H7 (cell line): Measurements from ENCODE around the gene NUMA1. TPM values are rescaled to one million over a fixed set of nuclear protein-coding genes. Genes with fewer than 3 reads are reported as not detected.

Source experiments
- DNase-seq: peaks from one replicate; pipeline ENCODE4 v3.0.0; 2012
- H3K27me3 ChIP-seq: 2 replicates; pipeline ENCODE4 v1.6.0; 2011; ENCODE audit warnings: mild to moderate bottlenecking, low read length; ENCODE audit not compliant: control insufficient read depth, insufficient read depth
- H3K36me3 ChIP-seq: replicated peaks from 2 replicates; pipeline ENCODE4 v1.5.1; 2011; ENCODE audit warnings: low read length; ENCODE audit not compliant: control insufficient read depth, insufficient read depth
- H3K4me3 ChIP-seq: 2 replicates; pipeline ENCODE4 v1.5.1; 2011; ENCODE audit warnings: low read depth, mild to moderate bottlenecking, control low read depth, low read length, moderate library complexity; ENCODE audit not compliant: insufficient read depth
- total RNA-seq: library from RNA; depleted of rRNA; stranded (reverse); fragments of >200 nt; shearing (Covaris generic); gene quantifications from 2 replicates; pipeline ENCODE4 v1.2.3, GENCODE V29; 2014

The NUMA1 gene
- total RNA-seq, 1 experiment from 2014 or later: 97.5 TPM

GRCh38 chr11:72111300-72112142, 31.2 kb upstream of the NUMA1 start:
- DNase-seq: no peak
- Histone ChIP-seq H3K36me3 (peaks cover 2% of the 10 kb centered on the region), H3K27me3 (no peaks in the 10 kb centered on the region; the same call in 1 of the 2 replicates), H3K4me3 (peak overlapping the region; percentile 81)

GRCh38 chr11:72105888-72106287, 25.5 kb upstream of the NUMA1 start, which contains the start of gene TOMT:
TSS of gene TOMT (plus strand) at chr11:72105924. CDS start at chr11:72105952, 28 bp downstream.
- H3K4me3 ChIP-seq: no peak within 1 kb of the TSS
- H3K36me3 ChIP-seq: peaks cover under 1% of the 10 kb centered on the region
- no peaks in the 10 kb centered on the region; the same call in 1 of the 2 replicates for H3K27me3 ChIP-seq
- no peak for DNase-seq

GRCh38 chr11:72103754-72104167, 23.4 kb upstream of the NUMA1 start:
- Histone ChIP-seq H3K4me3 (peak overlapping the region; percentile 14; the same call in 1 of the 2 replicates), H3K36me3 (peaks cover 10% of the 10 kb centered on the region), H3K27me3 (no peaks in the 10 kb centered on the region; the same call in 1 of the 2 replicates)
- no peak for DNase-seq

- peak; percentile 99 for DNase-seq
- Histone ChIP-seq H3K4me3 (peak within 1 kb of the TSS; percentile 93), H3K36me3 (peaks cover 16% of the 10 kb centered on the region), H3K27me3 (no peaks in the 10 kb centered on the region; the same call in 1 of the 2 replicates)
These were observed 22.8 kb upstream of the NUMA1 start, which contains the start of gene LAMTOR1 for GRCh38 chr11:72102946-72103753. TSS of gene LAMTOR1 (minus strand) at chr11:72103297. CDS start at chr11:72103224, 73 bp downstream.

- H3K4me3 ChIP-seq: peak overlapping the region; percentile 93
- DNase-seq: no peak
- H3K27me3 ChIP-seq: no peaks in the 10 kb centered on the region; the same call in 1 of the 2 replicates
- peaks cover 19% of the 10 kb centered on the region for H3K36me3 ChIP-seq
These were observed 22.2 kb upstream of the NUMA1 start for GRCh38 chr11:72102631-72102945.

- H3K4me3 ChIP-seq: peak overlapping the region; percentile 93
- peaks cover 20% of the 10 kb centered on the region for H3K36me3 ChIP-seq
These were observed 21.8 kb upstream of the NUMA1 start for GRCh38 chr11:72102162-72102561.

GRCh38 chr11:72100462-72100861, 20.1 kb upstream of the NUMA1 start:
- peaks cover 23% of the 10 kb centered on the region for H3K36me3 ChIP-seq
- H3K4me3 ChIP-seq: no peak overlapping the region
- no peak for DNase-seq
- no peaks in the 10 kb centered on the region; the same call in 1 of the 2 replicates for H3K27me3 ChIP-seq

More at GRCh38 chr11:72102162-72102561, 21.8 kb upstream of the NUMA1 start:
- no peaks in the 10 kb centered on the region; the same call in 1 of the 2 replicates for H3K27me3 ChIP-seq
- no peak for DNase-seq

GRCh38 chr11:72100009-72100408, 19.7 kb upstream of the NUMA1 start:
- Histone ChIP-seq H3K4me3 (no peak overlapping the region), H3K36me3 (peaks cover 25% of the 10 kb centered on the region), H3K27me3 (no peaks in the 10 kb centered on the region; the same call in 1 of the 2 replicates)
- no peak for DNase-seq

GRCh38 chr11:72098741-72099140, 18.4 kb upstream of the NUMA1 start:
- no peak overlapping the region for H3K4me3 ChIP-seq
- H3K36me3 ChIP-seq: peaks cover 28% of the 10 kb centered on the region
- no peaks in the 10 kb centered on the region for H3K27me3 ChIP-seq
- no peak for DNase-seq

GRCh38 chr11:72091292-72091691, 10.9 kb upstream of the NUMA1 start:
- Histone ChIP-seq H3K36me3 (peaks cover 7% of the 10 kb centered on the region), H3K4me3 (no peak overlapping the region), H3K27me3 (no peaks in the 10 kb centered on the region)
- DNase-seq: peak; percentile 88

GRCh38 chr11:72088076-72088808, 7.9 kb upstream of the NUMA1 start:
- Histone ChIP-seq H3K36me3 (no peaks in the 10 kb centered on the region; the same call in 1 of the 2 replicates), H3K4me3 (no peak overlapping the region), H3K27me3 (no peaks in the 10 kb centered on the region)
- DNase-seq: no peak

- H3K4me3 ChIP-seq: no peak overlapping the region
- H3K27me3 ChIP-seq: no peaks in the 10 kb centered on the region
- DNase-seq: no peak
- no peaks in the 10 kb centered on the region for H3K36me3 ChIP-seq
These were observed 5.4 kb upstream of the NUMA1 start for GRCh38 chr11:72085621-72086351.

- DNase-seq: no peak
- no peaks in the 10 kb centered on the region for H3K27me3 ChIP-seq
- H3K36me3 ChIP-seq: no peaks in the 10 kb centered on the region
- H3K4me3 ChIP-seq: no peak overlapping the region
These were observed 4.6 kb upstream of the NUMA1 start for GRCh38 chr11:72084965-72085364.
